Peyer's patch (tissue), 4 donors: ENCODE data around the gene CASQ1.

Experiments
- POLR2A ChIP-seq, 2 donors: fragments of 450-650 bp; IDR thresholded peaks; one replicate each; pipeline ENCODE4 v1.5.1; 2017; ENCODE audit warnings: antibody characterized with exemption in 2 of 2, mild to moderate bottlenecking in 2 of 2, moderate library complexity in 2 of 2
- TF ChIP-seq, protein P1 (sequence below), 6 experiments: fragments of 450-650 bp in 4 of 6; fragments of 200-600 bp in 2 of 6; sonication (generic) in 1 of 6; IDR thresholded peaks; one replicate each; pipeline ENCODE4 v1.5.1; 2017 to 2019; ENCODE audit warnings: antibody characterized with exemption in 6 of 6, mild to moderate bottlenecking in 3 of 6, moderate library complexity in 1 of 6

- TF ChIP-seq, protein P1, sequence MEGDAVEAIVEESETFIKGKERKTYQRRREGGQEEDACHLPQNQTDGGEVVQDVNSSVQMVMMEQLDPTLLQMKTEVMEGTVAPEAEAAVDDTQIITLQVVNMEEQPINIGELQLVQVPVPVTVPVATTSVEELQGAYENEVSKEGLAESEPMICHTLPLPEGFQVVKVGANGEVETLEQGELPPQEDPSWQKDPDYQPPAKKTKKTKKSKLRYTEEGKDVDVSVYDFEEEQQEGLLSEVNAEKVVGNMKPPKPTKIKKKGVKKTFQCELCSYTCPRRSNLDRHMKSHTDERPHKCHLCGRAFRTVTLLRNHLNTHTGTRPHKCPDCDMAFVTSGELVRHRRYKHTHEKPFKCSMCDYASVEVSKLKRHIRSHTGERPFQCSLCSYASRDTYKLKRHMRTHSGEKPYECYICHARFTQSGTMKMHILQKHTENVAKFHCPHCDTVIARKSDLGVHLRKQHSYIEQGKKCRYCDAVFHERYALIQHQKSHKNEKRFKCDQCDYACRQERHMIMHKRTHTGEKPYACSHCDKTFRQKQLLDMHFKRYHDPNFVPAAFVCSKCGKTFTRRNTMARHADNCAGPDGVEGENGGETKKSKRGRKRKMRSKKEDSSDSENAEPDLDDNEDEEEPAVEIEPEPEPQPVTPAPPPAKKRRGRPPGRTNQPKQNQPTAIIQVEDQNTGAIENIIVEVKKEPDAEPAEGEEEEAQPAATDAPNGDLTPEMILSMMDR (IDR thresholded peaks at IDR 0.05): no peak
- TF ChIP-seq POLR2A (IDR thresholded peaks at IDR 0.05): no peak
These were observed 22.4 kb upstream of the CASQ1 start for GRCh38 chr1:160168016-160168415.
